ENCODE measurements around the gene JADE1.

Gene JADE1

DNA sequence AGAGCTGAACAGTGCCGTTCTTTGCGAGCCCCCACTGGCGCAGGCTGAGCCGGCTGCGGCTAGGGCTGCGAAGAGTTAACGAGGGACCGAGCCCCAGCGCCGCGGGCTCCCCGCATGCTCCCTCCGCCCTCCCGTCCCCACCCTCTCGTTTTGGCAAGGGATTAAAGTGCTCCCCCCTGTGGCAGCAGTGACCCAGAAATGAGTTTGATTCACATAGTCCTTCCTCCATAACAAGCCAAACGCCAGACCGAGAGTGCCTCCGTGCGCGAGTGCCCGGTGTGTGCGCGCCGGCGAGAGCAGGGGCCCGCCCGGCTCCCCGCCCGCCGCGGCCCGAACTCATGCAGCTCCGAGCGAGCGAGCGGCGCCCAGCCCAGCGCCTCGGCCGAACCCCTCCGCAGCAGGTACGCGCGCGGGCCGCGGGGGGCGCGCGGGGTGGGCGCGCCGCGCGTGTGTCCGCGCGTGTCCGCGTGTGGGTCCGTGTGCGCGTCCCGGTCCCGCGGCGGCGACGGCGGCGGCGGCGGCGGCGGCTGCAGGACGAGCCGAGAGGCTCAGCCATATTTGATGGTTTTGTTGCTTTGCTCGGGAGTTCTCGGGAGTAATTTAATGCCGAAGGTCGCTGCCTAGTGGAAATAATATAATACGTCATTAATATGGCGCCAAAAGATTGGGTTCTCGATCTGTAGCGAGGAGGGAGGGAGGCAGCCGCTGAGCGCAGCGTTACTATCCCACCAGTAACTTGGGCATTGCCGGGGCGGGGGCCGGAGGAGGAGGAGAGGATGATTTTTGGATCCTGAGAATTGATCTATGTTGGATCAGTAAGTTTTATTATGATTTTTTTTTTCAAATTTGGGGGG, at the start of gene JADE1:
Gene JADE1, plus strand, starts transcription at position 224 of the 854 bp plus-strand sequence. CDS start 22,059 bp downstream, outside the sequence.
- FAIRE-seq, result no peak

- no peak for FAIRE-seq
These were observed 42.7 kb upstream of the JADE1 start for GRCh38 chr4:128766781-128767180.

GRCh38 chr4:128768373-128768996, 41.0 kb upstream of the JADE1 start:
- no peak for FAIRE-seq

DNA sequence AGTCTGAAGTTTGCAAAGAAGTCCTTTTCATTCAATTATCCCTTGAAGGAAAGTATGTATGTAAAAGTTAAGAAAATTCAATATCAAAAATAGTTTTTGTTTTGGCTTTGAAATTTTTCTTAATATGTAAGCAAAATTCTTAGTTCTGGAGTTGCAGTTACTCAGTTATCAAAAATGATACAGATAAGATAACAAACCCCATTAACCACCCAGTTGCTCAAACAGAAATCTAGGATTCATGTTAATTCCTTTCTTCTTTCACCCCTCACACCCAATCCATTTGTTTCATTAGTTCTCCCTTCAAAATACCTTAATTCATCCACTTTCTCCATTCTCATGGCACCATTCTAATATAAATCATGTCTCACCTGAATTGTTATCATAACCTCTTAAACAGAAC, 40.5 kb upstream of the JADE1 start:
- FAIRE-seq, result no peak

DNA sequence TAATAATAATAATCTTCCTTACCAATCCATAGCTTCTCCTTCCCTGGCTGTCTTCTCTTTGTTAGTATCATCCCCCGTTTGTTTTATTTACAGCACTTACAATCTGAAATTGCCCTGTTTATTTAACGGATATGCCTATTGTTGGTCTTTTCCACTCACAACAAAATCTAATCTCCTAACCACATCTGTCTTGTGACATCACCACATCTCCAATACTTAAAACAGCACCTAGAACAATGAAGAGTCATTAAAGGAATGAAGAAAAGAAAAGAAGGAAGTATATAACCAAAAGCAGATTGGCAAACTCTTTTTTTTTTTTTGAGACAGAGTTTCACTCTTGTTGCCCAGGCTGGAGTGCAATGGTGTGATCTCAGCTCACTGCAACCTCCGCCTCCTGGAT, 38.7 kb upstream of the JADE1 start:
- FAIRE-seq, result no peak

GRCh38 chr4:128775477-128775876, 34.0 kb upstream of the JADE1 start:
- no peak for FAIRE-seq

DNA sequence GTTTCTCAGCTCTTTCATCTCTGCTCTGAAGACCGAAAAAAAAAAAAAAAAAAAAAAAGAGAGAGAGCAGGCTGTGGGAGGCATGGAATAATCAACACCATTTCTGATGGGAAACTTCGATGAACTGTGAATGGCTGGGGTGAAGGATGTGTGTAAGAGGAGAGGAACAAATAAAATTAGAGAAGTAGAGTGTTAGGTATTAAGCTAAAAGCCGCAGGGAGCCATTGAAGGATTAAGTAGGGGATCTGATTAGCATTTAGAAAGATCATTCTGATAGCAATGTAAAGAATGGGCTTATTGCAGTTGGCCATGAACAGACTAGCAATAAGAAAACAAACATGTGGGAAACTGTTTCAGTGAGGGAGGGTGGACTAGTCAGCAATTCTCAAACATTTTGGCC, 33.6 kb upstream of the JADE1 start:
- FAIRE-seq, result no peak

DNA sequence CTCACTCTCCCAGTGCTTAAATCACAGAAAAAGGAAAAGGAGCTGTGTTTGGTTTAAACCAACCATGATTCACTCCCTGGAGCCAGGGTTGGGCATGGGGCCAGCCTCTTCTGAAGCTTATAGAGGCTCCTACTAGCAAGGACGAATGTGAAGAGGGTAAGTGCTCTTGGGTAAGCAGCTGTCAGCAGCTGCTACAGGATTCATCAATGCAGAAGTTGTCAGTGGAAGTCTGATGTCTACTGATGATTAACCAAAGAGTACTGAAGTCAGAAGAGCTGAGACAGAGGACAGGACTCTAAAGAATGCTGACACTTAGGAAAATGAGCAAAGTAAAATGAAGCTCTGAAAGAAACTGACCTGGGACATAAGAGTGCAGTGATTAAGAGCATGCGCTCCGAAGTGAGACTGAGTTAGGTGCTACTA, 32.7 kb upstream of the JADE1 start:
- no peak for FAIRE-seq

DNA sequence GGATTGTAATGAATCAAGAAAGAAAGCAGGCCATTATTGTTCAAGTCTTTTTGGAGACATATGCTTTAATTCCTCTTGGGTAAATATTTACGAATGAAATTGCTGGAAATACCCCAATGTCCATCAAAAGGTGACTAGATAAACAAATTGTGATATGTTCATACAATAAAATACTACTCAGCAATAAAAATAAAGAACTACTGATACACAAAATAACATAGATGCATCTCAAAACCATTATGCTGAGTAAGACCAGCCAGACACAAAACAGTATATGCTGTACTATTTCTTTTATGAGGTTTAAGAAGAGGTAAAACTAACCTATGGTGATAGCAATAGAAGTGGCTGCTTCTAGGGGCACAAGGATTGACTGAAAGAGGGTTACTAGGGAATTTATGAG, 28.8 kb upstream of the JADE1 start:
- no peak for FAIRE-seq

- FAIRE-seq, result no peak
These were observed 27.3 kb upstream of the JADE1 start for GRCh38 chr4:128782076-128782715.

- FAIRE-seq, result no peak
These were observed 26.5 kb upstream of the JADE1 start for GRCh38 chr4:128782875-128783614.

DNA sequence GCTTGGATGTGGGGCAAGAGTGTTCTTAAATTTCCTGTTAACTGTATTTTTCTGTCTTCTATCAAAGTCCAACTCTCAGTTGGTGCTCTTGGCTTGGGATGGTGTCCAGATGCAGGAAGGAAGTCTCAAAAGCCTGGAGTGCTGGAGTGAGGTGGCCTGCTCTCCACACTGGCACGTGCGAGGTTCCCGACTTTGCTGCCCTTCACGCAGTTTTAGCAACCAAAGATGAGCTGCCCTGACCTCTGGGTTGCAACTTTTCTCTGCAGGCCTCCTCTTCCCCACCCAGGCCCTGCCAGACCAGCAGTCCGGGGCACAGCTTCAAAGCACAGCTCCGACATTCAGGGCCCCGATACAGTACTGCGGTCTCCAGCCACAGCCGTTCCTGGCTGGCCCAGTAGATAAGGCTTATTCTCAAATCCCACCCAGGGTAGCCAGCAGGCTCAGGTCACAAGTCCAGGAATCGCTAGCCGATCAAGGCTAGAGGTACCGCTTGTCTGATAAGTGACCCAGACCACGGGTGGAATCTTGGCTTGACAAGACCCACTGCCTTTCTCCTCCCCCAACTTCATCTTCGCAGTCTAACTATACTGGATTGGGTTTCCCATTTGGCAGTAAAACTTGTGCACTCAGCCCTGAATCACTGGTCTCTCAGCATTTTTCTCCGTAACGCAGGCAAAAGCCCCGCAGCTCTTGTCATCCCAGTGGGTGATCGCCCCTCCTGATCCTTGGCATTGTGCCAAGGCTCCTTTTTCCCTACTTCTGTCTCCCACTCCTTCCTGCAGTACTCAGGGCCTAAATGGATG, 21.8 kb upstream of the JADE1 start:
- no peak for FAIRE-seq

DNA sequence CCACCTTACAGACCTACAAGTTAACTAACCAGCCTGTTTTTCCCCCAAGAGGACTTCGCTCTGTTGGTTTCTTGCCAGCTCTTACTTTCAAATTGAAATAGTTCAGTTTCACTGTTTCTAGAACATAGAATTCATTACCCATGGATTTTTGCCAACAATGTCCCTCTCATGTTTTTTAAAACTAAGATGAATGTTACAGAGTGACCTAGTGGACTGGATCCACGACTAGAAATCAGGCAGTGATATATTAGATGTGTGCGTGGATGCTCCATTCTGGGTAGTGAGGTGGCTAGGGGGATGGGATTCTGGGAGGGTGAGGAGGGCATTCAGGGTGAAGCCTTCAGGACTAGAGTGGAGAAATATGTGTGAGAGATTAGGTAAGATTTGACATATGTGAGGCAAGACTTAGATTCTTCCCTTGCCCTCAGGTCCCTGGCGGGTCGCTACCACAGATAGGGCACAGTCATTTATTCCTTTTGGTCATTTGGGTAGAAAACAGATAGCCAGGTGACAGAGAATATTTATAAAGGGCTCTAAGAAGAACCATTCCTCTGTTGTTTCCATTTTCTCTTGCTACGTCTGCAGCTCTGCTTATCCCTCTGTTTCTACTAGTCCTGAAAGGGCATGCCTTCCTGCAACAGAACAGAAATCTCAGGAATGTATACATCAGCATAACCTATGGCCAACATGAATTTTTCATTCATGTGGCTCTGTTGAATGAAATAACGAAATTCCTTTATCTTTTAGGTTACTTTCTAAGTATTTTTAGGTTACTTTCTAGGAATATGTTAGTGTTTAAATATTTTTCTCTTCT, 15.4 kb upstream of the JADE1 start:
- no peak for FAIRE-seq

GRCh38 chr4:128796934-128797333, 12.6 kb upstream of the JADE1 start:
- no peak for FAIRE-seq

DNA sequence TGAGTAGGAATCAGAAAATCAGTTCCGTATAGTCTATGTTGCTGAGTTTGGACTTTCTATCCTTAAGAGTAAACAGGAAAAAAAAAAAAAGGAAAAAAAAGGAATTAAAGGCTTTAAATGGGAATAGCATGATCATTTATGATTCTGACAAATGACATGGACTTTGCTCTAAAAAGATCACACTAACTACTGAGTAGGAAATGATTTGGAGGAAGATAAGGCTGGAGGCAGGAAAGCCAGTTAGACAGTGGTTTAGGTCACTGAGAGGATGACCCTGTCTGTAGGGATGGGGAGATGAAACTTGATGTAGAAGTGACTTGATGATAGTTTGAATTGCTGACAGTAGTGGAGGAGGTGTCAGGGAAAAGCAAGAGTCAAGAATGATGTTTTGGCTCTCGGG, 9.2 kb upstream of the JADE1 start:
- no peak for FAIRE-seq

GRCh38 chr4:128800701-128801284, 8.7 kb upstream of the JADE1 start:
- FAIRE-seq, result no peak

GRCh38 chr4:128802680-128803628, 6.5 kb upstream of the JADE1 start:
- no peak for FAIRE-seq

- no peak for FAIRE-seq
These were observed 5.7 kb upstream of the JADE1 start for GRCh38 chr4:128803783-128804182.

DNA sequence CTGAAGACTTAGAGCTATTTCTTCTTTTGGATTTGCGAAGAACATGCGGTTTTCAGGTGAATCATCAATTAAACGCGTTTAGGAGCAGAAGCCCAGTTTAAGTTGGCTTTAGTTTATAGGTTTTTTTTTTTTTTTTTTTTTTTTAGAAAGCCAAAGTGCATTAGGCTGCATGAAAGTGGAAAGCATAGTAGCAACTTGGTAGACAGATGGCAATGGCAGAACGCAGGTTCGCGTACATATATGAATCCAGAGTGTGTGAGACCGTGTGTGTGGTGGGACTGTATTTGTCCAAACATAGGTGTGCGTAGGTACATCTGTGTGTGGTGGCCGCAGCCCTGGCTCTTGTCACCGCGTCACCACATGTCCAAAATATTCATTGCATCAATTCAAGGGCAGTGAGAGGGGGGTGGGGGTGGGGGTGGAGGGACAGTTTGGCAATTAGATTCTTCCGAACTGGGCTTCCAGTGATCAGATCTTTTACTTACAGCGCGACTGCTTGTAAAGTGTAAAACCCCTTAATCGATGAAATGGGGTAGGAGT, 901 bp downstream of the JADE1 start:
- no peak for FAIRE-seq
